ENCODE measurements around the gene PYGM.

GRCh38 chr11:64717268-64717578 is 42.6 kb downstream of the PYGM start:
- TF ChIP-seq EZH2 (IDR thresholded peaks at IDR 0.05): no peak
- TF ChIP-seq POLR2AphosphoS5 (IDR thresholded peaks at IDR 0.05; ENCODE audit: borderline replicate concordance, low read depth, low read length): no peak
